Lung microvascular endothelial cell (primary cell): ENCODE results near the gene HSPA1A. TPM values are rescaled to one million over a fixed set of nuclear protein-coding genes. Genes with fewer than 3 reads are reported as not detected.

Experiments used
- DNase-seq, 2 donors: peaks; one replicate each; pipeline versions ENCODE4 v3.0.0 to v3.0.0-alpha.2; 2010; ENCODE audit warnings: low read depth in 2 of 2
- total RNA-seq: library from RNA; depleted of rRNA; stranded (reverse); fragments of >200 nt; gene quantifications from 2 replicates; pipeline ENCODE4 v1.2.1, GENCODE V29; 2014

HSPA1A gene
- total RNA-seq, result 40.8 and 93.3 TPM in 2 replicates

DNA sequence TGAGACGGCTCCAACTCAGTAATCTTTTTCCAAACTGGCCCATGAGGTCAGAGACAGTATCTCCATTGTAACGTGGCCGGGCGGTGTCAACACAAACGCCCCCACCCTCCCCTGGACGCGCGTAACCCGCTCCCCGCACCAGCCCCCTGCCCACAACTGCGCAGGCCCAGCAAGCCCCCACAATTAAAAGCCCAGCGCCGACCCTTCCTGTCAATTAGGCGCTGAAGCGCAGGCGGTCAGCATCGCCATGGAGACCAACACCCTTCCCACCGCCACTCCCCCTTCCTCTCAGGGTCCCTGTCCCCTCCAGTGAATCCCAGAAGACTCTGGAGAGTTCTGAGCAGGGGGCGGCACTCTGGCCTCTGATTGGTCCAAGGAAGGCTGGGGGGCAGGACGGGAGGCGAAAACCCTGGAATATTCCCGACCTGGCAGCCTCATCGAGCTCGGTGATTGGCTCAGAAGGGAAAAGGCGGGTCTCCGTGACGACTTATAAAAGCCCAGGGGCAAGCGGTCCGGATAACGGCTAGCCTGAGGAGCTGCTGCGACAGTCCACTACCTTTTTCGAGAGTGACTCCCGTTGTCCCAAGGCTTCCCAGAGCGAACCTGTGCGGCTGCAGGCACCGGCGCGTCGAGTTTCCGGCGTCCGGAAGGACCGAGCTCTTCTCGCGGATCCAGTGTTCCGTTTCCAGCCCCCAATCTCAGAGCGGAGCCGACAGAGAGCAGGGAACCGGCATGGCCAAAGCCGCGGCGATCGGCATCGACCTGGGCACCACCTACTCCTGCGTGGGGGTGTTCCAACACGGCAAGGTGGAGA lies at the start of gene HSPA1A, which contains the start of gene HSPA1L:
Gene HSPA1A (plus strand): TSS at position 519 of the 814 bp plus-strand sequence. CDS start 214 bp downstream, at position 733.
Gene HSPA1L (minus strand): TSS at position 259 of the 814 bp plus-strand sequence. CDS start 3,311 bp downstream, outside the sequence.
- peak; percentile 96 to 97 for DNase-seq

DNA sequence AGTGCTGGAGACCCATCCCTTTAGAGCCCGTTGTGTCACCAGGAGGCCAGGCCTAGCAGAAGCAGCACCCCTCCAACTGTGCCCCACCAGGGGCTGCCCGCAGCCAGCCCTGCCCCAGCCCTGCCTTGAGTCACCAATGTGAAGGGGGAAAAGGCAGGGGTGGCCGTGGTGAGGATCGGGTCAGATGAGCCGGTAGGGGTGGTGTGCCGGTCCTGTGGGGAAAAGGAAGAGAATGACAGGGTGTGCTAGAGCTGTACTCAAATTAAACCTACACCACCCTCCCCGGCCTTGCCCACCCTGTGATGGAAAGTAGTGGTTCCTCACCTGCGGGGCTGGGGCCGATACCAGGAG lies 49.8 kb upstream of the HSPA1A start:
- no peak for DNase-seq

DNA sequence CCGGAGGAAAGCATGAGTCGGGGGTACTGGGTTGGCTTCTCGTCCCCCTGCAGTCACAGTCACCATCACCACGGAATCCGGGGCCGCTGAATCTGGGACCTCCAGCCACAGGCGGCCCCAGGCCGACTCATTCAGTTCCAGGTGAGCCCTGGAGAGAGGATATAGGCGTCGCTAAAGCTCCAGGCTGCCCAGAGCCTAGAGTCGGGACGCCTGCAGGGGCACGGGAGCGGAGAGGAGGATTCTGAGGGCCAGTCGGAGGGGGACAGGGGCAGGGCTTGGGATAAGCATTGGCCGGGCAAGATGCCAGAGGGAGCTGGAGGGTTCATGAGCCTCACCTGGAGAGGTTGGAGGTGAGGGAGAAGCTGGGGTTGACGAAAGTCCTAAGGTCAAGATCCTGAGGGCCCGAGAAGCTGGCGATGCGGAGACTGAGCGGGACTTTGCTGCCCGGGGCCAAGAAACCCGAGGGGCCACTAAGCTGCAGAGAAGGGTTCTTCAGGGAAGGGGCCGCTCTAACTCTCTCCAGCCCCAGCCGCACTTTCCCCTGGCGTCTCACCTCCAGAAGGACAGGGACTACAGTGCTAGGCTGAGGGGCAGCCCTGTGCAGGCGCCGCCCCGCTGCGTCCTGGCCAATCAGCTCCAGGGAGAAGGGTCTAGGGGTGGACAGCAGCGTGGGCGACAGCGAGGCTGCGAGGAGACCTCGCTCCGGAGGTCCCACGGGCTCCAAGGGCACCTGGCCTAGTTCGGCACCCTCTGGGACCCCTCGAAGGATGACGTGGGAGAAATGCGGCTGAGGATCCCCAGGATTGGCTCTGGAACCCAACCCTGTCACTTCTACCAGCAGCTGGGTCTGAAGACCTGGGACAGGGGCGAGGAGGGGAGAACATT lies 49.2 kb upstream of the HSPA1A start:
- DNase-seq, result peak; percentile 20 to 61

DNA sequence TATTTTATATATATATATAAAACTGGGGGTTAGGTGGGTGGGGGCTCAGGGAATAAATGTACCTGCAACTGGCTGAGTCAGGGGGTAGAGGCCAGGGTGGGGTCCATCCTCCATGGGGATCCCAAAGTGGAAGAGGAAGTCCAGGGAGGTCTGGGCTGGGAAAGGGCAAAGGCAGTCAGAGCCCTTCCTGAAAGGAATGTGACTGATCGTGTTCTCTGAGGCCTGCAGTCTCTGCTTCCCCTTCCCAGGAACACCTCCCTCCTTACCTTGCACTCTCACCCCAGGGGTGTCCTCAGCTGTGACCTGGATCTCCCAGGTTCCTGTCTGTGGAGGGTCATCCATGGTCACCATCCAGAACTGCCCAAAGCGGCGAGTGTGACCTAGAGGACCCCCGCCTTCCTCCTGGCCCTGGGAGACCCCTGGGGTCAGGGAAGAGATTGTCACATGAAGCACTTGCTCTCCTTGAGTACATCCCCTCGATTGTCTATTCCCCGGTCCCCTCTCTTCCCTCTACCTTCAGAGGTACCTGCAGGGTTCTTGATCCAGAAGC lies 48.2 kb upstream of the HSPA1A start:
- DNase-seq, result no peak

DNA sequence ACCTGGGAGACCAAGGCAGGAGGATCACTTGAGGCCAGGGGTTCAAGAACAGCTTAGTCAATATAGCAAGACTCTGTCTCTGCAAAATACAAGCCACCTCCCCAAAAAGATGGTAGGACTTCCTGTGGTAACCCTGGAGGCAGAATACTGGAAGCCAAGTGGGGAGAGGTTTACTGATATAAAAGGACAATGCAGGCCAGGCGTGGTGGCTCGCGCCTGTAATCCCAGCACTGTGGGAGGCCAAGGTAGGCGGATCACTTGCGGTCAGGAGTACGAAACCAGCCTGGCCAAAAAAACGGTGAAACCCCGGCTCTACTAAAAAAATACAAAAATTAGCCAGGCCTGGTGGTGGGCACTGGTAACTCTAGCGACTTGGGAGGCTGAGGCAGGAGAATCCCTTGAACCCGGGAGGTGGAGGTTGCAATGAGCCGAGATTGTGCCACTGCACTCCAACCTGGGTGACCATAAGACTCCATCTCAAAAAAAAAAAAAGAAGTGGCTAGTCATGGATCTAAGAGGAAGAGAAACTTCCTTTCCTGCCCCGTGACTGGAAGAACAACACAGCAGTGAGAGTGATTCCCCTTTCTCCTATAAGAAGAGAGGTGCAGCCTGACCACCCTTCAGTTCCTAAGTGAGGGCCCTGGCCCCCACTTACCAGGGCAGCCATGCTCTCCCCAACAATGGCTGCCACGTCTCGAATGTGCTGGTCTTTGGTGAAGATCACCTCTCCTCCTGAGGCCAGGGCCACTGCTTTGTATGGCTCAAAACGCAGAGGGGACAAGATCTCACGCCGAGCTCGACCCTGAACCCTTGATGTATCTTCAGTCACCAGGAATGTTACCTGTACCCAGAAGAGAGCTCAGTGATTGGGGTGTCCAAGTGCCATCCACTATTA lies 46.7 kb upstream of the HSPA1A start:
- DNase-seq, result peak in 1 of 2 donors; percentile 45

DNA sequence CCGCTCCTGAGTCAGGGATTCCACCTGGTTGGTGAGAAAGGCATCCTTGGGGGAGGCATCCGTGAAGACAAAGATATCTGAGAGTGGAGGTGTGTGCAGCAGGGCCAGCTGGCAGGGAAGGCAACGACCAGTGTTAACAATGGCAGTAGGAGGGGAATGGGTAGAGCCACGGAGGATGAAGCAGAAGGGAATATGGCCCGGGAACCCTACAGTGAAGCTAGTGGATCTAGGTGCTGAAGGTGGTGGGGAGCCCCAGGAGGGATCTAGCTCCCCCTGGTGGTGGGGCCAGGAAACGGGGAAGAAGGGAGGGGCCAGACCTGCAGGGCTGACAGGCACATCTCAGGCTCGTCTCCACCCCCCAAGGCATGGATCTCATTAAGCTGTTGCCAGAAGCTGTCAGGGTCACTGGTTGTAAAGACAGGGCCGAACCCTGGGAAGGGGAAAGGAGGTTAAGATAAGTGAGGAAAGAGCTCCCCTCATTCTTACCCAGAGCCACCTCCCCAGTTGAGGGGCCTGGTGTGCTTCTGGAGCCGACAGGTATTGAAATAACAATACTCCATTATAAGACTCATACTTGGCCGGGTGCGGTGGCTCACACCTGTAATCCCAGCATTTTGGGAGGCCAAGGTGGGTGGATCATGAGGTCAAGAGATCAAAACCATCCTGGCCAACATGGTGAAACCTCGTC lies 45.5 kb upstream of the HSPA1A start:
- peak; percentile 59 to 73 for DNase-seq

DNA sequence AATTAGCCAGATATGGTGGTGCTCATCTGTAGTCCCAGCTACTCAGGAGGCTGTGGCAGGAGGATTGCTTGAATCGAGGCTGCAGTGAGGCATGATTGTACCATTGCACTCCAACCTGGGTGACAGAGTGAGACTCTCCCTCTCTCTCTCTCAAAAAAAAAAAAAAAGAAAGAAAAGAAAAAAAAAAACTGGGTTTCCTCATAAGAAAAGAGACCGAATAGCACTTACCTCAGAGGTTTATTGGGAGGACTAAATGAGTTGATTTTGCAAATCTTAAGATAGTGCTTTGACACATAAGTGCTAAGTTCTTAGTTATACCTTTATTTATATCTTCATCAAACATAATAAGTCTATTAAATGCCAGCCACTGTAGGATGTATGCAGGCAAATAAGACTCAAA lies 44.5 kb upstream of the HSPA1A start:
- DNase-seq, result no peak

DNA sequence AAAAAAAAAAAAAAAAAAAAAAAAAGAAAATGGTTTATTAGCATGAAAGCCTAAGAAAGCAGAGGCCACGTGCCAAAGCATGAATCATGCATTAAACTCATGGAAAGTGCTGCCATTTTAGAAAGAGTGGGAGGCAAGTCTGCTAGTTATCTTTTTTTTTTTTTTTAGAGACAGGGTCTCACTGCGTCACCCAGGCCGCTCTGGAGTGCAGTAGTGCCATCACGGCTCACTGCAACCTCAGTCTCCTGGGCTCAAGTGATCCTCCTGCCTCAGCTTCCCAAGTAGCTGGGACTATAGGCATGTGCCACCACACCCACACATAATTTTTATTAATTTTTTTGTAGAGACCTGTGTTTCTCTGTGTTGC lies 43.4 kb upstream of the HSPA1A start:
- DNase-seq, result no peak

DNA sequence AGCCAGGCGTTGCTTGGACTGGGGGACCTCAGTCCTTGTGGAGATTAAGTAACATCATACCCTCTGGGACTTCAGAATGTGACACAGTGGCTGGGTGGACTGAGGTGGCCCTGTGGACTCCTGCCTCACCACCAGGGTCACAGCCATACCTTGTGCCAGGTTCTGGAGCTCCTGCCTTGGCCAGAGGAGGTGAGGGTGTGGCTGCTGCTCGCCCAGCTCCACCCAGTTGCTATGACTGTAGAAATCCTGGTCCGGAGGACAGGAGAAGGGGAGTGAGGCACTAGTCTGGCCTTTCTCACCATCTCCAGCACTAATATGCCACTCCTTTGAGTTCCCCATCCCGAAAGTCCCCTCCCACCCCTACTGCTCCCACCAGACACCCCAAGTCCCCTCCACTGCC lies 40.2 kb upstream of the HSPA1A start:
- DNase-seq, result no peak

DNA sequence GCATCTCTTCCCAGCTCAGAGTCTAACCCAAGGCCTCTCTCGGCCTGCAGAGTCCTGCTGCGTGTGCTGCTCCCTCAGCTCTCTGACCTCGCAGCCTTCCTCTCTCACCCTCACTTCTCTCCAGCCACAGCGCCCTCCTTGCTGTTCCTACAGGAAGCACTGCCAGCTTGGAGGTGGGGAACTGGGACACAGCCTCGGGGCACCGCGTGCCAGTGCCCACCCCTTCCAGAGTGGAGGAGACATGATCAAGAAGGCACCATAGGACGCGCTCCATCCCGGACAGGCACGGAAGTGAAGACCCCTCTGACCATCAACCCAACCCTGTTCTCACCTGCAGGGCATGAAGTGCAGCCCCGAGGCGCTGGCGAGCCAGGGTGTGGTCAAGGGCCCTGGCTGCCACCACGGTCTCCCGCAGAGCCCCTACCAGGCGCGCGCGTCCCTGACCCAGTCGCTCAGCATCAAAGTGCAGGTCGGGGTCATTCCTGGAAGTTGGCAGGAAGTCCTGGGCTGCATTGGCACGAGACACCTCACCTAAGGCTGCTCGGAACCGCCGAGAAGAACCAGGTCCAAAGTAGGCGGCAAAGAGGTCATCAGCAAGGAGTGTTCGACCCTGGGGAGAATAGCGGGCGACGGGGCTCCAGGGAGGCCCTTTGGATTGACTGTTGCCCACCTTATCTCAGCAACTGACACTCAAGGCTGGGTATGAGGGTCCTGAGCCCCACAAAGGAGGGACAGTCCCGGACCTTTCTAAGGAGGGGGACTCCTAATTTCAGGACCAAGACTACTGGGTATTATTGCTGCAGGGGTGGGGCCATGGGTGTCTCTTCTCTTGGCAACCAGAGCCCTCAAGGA lies 39.5 kb upstream of the HSPA1A start:
- DNase-seq, result no peak

DNA sequence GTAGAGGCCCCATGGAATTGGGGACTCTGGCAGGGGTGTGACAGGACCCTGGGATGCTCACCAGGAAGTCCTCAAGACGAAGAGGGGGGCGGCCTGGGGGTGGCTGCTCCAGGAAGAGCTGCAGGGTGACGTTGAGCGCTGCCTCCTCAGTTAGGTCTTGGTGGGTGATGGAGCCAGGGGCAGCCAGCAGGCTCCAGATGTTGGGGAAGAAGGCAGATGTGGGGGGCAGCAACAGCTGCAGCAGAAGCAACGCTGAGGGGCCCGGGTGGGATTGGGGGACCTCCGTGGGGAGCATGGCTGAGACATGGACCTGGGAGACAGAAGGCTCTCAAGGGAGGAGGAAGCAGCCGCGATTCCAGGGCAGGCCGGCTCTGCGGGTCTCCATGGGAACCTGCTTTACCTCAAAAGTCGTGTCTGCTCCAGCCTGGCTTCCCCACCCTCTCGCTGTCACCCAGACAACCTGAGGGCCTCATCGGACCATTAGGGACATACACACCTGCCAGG lies 38.8 kb upstream of the HSPA1A start:
- no peak for DNase-seq

DNA sequence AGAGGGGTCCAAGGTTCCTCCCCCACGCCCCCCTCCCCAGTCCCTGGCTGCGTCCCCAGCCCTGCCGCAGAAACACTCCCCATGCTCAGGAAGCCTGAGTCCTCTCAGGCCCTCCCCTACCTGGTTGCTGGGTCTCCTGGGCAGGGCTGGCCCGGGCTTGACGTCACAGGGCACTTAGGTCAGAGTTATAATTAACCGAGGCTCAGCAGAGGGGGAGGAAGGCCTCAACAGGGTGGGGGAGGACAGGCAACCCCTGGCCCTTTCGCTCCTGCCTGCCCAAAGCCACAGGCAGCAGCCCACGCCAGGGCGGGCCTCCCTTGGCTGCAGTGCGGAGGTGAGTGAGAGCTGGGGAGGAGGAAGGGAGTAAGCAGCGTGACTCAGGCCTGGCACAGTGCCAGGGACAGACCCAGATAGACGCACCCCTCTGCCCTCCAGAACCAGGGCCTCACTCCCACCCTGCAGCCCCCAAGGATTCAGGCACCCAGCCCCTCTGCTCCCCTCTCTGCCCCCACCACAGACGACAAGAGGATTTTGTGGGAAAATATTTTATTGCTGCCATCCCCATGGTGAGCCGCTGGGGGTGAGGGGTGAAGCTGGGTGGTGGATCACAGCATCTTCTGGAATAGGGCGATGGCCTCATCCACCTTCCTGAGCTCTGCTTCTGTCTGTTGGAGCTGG lies 38.2 kb upstream of the HSPA1A start, which contains the start of gene VWA7:
Gene VWA7 (minus strand): TSS at position 340 of the 678 bp plus-strand sequence. CDS start 549 bp downstream, outside the sequence.
- DNase-seq, result peak; percentile 51 to 55

DNA sequence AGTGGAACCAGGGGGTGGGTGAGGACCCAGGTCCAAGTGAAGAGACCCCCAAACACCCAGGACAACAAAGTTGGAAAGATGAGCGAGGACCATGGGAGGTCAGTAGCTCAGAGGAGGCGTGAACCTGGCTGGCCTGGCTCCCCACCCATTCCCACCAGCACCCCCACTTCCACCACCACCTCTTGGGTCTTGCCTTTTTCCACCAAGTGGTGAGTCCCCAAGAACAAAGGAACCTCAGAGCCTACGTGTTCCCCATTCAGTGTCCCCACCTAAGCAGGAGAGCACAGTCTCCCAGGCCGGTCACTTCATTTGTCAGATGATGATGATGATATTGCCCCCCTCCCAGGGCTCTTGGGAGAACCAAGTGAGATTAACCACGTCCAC lies 37.7 kb upstream of the HSPA1A start:
- DNase-seq, result no peak

DNA sequence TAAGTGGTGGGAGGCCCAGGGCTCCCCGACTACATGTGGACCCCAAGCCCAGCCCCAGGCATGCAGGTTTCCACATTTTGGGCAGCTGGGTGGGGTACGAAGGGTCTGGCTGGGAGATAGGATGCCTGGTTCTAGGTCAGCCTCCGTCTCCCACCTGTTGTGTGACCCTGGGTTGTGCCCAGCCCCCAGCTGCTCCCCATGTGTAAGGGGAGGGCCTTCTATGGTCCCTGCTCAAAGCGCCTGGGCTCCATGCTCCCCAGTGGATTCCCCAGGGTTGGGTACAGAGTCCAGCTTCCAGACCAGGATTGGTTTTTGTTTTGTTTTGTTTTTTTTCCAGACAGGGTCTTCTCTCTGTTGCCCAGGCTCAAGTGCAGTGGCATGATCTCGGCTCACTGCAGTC lies 37.1 kb upstream of the HSPA1A start:
- DNase-seq, result no peak

DNA sequence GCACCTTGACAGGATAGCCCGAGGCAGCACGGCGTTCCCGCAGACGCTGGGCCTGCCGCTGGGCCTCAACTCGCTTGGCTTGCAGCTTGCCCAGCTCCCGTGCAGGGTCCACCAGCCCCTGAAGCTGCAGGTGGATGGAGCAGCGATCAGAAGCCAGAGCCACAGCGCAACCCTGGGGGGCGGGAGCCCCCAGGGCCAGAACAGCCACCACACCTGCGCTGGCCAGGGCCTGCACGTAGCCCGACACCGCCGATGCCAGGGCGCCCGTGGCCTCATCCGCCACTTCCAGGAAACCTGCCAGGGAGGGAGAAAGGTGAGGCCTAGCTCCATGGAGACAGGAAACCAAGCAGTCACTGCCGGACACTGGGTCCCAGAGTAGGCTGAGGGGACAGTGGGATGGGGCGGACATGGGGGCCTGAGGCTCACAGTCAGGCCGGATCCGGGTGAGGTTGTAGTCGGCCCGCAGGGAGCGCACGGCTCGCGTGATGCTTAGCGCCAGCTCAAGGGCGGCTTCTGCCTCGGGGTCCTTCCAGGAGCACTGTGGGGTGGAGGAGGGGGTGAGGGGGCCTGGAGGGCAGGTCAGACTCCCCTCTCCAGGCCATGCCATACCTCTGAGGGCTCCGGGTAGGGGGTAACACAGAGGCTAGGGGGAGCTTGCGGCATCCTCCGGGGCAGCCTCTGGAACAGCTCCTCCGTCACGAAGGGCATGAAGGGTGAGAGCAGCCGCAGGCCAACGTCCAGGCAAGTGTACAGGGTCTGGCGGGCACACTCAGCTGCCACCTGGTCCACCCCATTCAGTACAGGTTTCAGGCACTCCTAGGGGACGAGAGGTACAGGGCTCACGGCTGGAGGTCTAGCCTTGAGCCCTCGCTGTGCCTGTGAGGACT lies 36.1 kb upstream of the HSPA1A start:
- no peak for DNase-seq

DNA sequence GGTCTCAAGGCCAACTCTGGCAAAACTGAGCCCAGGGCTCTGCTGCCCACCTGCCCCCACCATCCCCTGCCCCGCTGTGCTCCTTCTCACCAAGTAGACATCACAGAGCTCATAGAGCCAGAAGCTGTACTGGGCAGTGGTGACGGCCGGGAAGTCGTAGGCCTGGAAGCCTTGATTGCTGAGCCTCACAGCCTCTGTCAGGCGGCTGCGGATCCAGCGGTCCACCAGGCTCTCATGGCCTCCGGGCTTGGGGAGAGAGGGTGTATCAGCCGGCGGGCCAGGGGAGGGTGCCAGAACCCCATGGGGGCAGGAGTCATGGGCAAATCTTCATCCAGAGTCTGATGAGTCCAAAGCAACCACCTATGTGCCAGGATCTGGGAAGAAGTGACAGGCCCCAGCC lies 35.4 kb upstream of the HSPA1A start:
- DNase-seq, result no peak

DNA sequence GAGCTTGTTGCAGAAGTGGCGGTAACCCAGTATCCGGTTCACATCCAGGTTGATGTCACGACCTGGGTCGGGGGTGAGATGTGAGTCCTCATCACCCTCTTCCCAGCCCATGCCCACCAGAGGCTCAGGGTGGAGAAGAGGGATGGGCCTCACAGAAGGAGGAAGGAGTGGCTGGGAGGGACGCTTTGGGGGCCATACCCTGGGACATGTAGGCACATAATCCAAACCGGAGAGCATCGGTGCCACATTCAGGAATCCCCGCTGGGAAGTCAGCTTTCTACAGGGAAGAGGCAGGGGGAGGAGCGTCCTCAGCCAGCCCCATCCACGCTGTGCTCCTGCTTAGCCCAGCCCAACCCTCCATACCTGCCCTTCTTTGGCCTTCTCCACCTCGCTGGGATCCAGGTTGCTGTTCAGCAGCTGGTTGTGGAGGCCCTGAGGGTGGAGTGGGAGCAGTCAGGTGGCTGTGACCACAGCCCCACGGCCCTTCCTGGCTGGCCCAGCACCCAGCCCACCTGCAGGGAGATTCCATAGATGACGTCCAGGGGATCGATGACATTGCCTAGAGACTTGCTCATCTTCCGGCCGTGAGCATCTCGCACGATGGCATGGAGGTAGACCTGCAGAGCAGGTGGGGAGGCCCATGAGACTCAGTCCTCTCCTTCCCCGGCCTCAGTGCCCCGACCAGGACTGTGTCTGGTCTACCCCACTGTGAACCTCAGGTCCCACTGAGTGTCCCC lies 34.7 kb upstream of the HSPA1A start:
- no peak for DNase-seq
